Left lung (tissue), 10 donors: ENCODE data around the gene ENOX1. TPM values are rescaled to one million over a fixed set of nuclear protein-coding genes. Genes with fewer than 3 reads are reported as not detected.

Experiments used
- ATAC-seq: fragments of 200-7000 bp; cut with Tn5 transposase; one replicate; pipeline ENCODE4 v1.9.1; 2020; ENCODE audit warnings: moderate library complexity
- DNase-seq, 4 donors: peaks; one replicate each; pipeline ENCODE4 v3.0.0-alpha.2; 2013 to 2020
- H3K27ac ChIP-seq, 2 donors: fragments of 200-600 bp; sonication (generic) in 1 of 2; one replicate each; pipeline versions ENCODE4 v1.5.0 to v1.8.0; 2020 to 2021
- H3K27me3 ChIP-seq, 2 donors: fragments of 200-600 bp; sonication (generic) in 1 of 2; one replicate each; pipeline versions ENCODE4 v1.5.0 to v1.8.0; 2020 to 2021
- H3K36me3 ChIP-seq, 2 donors: fragments of 200-600 bp; sonication (generic) in 1 of 2; one replicate each; pipeline versions ENCODE4 v1.5.0 to v1.8.0; 2020 to 2021
- H3K4me1 ChIP-seq, 2 donors: fragments of 200-600 bp; one replicate each; pipeline ENCODE4 v1.8.0; 2021
- H3K4me3 ChIP-seq, 2 donors: fragments of 200-600 bp; sonication (generic) in 1 of 2; one replicate each; pipeline versions ENCODE4 v1.5.0 to v1.8.0; 2020 to 2021; ENCODE audit warnings: mild to moderate bottlenecking in 1 of 2
- H3K9me3 ChIP-seq, 2 donors: fragments of 200-600 bp; sonication (generic) in 1 of 2; one replicate each; pipeline versions ENCODE4 v1.5.0 to v1.8.0; 2020 to 2021
- intact Hi-C, 2 donors: fragments of 100-400 bp; cut with DNase I; formaldehyde crosslinking; loops; one replicate each; pipeline versions ENCODE4 v1.11.2 to v1.14.2; 2022
- polyA plus RNA-seq, 6 donors: library from polyadenylated mRNA; unstranded; fragments of 120-200 nt; gene quantifications; one replicate each; pipeline ENCODE4 v1.2.1, GENCODE V29; 2013; ENCODE audit not compliant: insufficient read length in 6 of 6
- total RNA-seq, 2 donors: library from RNA; stranded (reverse); fragmentation: NEBNext Ultra II Directional; extraction: Animal tissue kit (Norgen Biotek cat#: 25700); gene quantifications; one replicate each; pipeline ENCODE4 v1.2.1, GENCODE V29; 2021
- TF ChIP-seq, protein P1 (sequence below), 2 donors: fragments of 200-600 bp; sonication (generic) in 1 of 2; IDR thresholded peaks; one replicate each; pipeline versions ENCODE4 v1.5.0 to v1.8.0; 2021; ENCODE audit warnings: antibody characterized with exemption in 2 of 2
- donor health status: DM: no; HTN: yes; CAD: no.
- donor health status: DM: no; HTN: no; CAD: no.

ENOX1 gene
- total and polyA plus RNA-seq, 8 donors = 1.5 to 9.0 (median 6.8) TPM

DNA sequence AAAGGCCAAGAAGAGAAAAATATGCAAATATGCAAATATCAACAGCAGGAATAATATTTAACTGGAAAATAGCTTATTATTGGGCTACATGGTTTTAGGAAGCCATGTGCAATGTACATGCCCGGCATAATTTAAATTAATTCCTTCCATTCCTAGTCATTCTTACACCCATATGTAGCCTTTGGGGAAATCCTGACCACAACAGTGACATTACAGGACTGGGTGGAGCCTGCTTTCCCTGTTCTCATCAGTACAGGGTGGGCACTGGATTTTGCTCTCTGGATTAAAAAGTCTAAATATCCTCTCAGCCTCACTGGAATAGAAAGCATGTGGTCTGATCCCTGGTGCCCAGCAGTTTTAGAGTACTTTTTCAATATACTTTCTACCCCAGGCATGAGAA is 565.2 kb downstream of the ENOX1 start:
- TF ChIP-seq, protein P1, sequence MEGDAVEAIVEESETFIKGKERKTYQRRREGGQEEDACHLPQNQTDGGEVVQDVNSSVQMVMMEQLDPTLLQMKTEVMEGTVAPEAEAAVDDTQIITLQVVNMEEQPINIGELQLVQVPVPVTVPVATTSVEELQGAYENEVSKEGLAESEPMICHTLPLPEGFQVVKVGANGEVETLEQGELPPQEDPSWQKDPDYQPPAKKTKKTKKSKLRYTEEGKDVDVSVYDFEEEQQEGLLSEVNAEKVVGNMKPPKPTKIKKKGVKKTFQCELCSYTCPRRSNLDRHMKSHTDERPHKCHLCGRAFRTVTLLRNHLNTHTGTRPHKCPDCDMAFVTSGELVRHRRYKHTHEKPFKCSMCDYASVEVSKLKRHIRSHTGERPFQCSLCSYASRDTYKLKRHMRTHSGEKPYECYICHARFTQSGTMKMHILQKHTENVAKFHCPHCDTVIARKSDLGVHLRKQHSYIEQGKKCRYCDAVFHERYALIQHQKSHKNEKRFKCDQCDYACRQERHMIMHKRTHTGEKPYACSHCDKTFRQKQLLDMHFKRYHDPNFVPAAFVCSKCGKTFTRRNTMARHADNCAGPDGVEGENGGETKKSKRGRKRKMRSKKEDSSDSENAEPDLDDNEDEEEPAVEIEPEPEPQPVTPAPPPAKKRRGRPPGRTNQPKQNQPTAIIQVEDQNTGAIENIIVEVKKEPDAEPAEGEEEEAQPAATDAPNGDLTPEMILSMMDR (IDR thresholded peaks at IDR 0.05) = no peak
- Histone ChIP-seq H3K4me3 (no peak overlapping the region), H3K27me3 (no peaks in the 10 kb centered on the region), H3K4me1 (no peaks in the 10 kb centered on the region), H3K36me3 (no peaks in the 10 kb centered on the region), H3K27ac (no peak overlapping the region), H3K9me3 (no peaks in the 10 kb centered on the region)
- intact Hi-C loops = no loop called here
- DNase-seq (no peak), ATAC-seq (no peak)

DNA sequence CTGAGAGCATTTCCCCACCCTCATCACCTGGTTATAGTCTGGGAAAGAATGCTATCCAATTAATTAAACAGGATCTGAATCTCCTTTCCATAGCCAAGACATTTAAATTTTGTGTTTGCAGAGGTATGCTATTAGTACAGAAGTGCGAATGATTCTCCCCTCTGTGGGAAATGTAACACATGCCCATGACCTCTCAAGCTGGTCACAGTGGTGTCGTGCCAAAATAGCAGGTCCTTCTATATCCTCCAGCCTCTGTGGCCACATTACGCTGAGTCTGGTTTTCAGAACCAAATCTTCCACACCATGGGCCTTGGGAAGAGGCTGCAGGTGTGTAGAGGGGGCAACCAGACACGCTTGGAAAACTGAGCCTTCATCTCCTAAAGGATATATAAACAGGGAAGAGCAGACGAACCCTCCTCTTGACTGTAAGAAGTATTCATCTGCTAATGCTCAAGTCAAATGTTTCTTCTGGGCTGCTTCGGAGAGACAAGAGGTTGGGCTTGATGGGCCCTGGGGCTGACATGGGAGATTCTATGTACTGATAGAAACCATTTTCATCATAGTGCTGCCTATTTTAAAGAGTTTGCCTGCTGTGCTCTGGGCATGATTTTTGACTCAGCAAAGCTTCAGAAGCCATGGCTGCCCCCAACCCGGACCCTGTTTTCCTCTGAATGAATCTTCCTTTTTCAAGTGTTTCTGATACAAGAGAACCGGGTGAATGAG is 565.7 kb downstream of the ENOX1 start:
- Histone ChIP-seq H3K36me3 (no peaks in the 10 kb centered on the region), H3K9me3 (no peaks in the 10 kb centered on the region), H3K27ac (no peak overlapping the region), H3K4me3 (no peak overlapping the region), H3K27me3 (no peaks in the 10 kb centered on the region), H3K4me1 (no peaks in the 10 kb centered on the region)
- ATAC-seq (no peak), DNase-seq (no peak)
- intact Hi-C loops = no loop called here
- TF ChIP-seq, protein P1 (IDR thresholded peaks at IDR 0.05) = no peak

DNA sequence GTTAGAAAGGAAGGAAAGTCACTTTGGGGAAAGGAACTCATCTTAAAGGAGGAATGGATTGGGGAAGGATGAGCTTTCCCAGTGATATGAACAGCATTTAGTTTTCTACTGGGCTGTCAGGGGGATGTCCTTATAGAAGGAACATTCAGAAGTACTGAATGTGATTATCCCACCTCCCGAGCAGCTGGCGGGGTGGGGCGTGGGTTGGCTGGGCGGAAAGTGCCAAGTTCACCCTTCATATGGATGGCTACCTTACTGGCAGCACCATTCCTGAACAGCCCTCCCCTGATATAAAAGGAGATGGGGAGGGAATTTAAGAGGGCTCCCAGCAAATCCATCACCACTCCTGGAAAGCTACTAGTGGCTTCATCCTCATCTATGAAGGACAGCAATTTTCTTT is 572.6 kb downstream of the ENOX1 start:
- ATAC-seq (no peak), DNase-seq (no peak)
- Histone ChIP-seq H3K4me1 (no peaks in the 10 kb centered on the region), H3K9me3 (no peaks in the 10 kb centered on the region), H3K27me3 (no peaks in the 10 kb centered on the region), H3K36me3 (no peaks in the 10 kb centered on the region), H3K4me3 (no peak overlapping the region), H3K27ac (no peak overlapping the region)
- intact Hi-C loops = no loop called here
- TF ChIP-seq, protein P1 (IDR thresholded peaks at IDR 0.05) = no peak

DNA sequence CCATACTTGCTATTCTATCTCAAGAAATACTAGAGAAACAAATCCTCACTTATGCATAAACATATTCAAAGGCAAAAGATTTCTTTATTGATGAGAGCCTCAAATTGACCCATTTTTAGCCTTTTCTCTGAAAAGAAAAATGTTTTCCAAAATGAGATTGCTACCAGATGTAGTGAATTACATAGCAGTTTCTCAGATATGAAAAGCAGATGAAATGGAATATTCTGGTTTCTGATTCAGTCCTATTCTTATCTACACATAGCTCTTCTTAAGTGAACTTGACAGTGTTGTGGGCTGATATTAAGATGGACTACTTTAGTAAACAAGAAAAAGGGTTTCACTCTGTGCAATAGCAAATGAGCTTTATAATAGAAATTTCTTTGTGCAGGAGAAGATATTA is 579.9 kb downstream of the ENOX1 start:
- Histone ChIP-seq H3K4me3 (no peak overlapping the region), H3K27ac (no peak overlapping the region), H3K9me3 (peaks cover 0 to 10% of the 10 kb centered on the region in 2 donors), H3K27me3 (no peaks in the 10 kb centered on the region), H3K4me1 (no peaks in the 10 kb centered on the region), H3K36me3 (no peaks in the 10 kb centered on the region)
- intact Hi-C loops = no loop called here
- TF ChIP-seq, protein P1 (IDR thresholded peaks at IDR 0.05) = no peak
- DNase-seq (no peak), ATAC-seq (no peak)

DNA sequence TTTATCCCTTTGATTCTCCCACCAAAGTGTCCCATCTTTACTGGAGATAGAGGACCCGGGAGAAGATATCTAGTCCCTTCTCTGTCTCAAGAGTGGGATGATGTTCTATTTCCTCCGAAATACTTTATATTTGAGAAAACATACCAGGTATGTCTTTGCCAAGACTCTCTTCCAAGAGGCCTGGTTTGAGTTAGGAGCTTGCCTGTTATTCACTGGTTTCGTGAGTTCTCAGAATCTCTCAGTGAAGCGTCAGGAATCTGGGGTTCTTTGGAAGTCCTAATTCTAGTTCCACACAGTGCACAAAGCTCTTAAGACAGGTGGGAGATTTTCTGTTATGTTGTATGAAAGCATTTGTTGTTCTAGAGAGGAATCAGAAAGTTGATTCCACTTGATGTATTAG is 581.4 kb downstream of the ENOX1 start:
- H3K4me1 ChIP-seq = no peaks in the 10 kb centered on the region
- peaks cover 0 to 10% of the 10 kb centered on the region in 2 donors for H3K9me3 ChIP-seq
- H3K4me3 ChIP-seq = no peak overlapping the region
- DNase-seq = no peak
- intact Hi-C loops = no loop called here
- no peaks in the 10 kb centered on the region for H3K36me3 ChIP-seq
- no peak overlapping the region for H3K27ac ChIP-seq
- TF ChIP-seq, protein P1 (IDR thresholded peaks at IDR 0.05) = no peak
- ATAC-seq = no peak
- H3K27me3 ChIP-seq = no peaks in the 10 kb centered on the region
